A673 (cell line): ENCODE results near the gene CALR3.

ENCODE experiments used
- EZH2 ChIP-seq: fragments of 200-600 bp; sonication (generic); IDR thresholded peaks from 2 replicates; pipeline ENCODE4 v1.6.1; 2017; ENCODE audit warnings: borderline replicate concordance, low read depth, mild to moderate bottlenecking, mixed read lengths, antibody characterized with exemption, low read length; ENCODE audit not compliant: poor library complexity, severe bottlenecking
- TF ChIP-seq, protein P1 (sequence below): fragments of 300-800, 200-600 bp; sonication (generic); conservative IDR thresholded peaks from 2 replicates; pipeline ENCODE4 v1.5.1; 2017; ENCODE audit warnings: low read depth, mild to moderate bottlenecking, antibody characterized with exemption, low read length, moderate library complexity, mixed read lengths

DNA sequence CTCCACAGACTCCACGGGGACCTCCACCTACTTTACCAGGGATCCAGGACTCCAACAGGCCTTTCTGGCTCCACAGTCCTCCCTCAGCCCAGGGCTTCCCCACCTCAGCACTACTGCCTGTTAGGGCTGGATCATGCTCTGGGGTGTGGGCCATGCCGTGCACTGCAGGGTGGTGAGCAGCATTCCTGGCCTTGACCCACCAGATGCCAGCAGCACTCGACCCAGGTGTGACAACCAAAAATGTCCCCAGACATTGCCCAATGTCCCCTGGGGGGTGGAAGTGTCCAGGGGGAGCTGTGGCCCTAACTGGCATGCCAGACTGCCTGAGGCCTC lies 66.2 kb downstream of the CALR3 start:
- TF ChIP-seq, protein P1, sequence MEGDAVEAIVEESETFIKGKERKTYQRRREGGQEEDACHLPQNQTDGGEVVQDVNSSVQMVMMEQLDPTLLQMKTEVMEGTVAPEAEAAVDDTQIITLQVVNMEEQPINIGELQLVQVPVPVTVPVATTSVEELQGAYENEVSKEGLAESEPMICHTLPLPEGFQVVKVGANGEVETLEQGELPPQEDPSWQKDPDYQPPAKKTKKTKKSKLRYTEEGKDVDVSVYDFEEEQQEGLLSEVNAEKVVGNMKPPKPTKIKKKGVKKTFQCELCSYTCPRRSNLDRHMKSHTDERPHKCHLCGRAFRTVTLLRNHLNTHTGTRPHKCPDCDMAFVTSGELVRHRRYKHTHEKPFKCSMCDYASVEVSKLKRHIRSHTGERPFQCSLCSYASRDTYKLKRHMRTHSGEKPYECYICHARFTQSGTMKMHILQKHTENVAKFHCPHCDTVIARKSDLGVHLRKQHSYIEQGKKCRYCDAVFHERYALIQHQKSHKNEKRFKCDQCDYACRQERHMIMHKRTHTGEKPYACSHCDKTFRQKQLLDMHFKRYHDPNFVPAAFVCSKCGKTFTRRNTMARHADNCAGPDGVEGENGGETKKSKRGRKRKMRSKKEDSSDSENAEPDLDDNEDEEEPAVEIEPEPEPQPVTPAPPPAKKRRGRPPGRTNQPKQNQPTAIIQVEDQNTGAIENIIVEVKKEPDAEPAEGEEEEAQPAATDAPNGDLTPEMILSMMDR, result no peak
- TF ChIP-seq EZH2, result no peak
